H9 (cell line): ENCODE data around the gene ATP13A3. TPM values are rescaled to one million over a fixed set of nuclear protein-coding genes. Genes with fewer than 3 reads are reported as not detected.

Source experiments
- DNase-seq: peaks from one replicate; pipeline ENCODE4 v3.0.0-alpha.2; 2017
- H2AFZ ChIP-seq: one replicate; pipeline ENCODE4 v1.6.1; 2013; ENCODE audit warnings: mild to moderate bottlenecking, low read length, control low read depth, moderate library complexity
- H2AK5ac ChIP-seq: 2 replicates; pipeline ENCODE4 v1.6.1; 2013; ENCODE audit warnings: low read length, control low read depth, mixed read lengths; ENCODE audit not compliant: insufficient read length
- H2BK120ac ChIP-seq: one replicate; pipeline ENCODE4 v1.6.1; 2013; ENCODE audit warnings: low read depth, mild to moderate bottlenecking, low read length, control low read depth, inconsistent platforms; ENCODE audit not compliant: poor library complexity, severe bottlenecking
- H2BK12ac ChIP-seq: 2 replicates; pipeline ENCODE4 v1.6.1; 2013; ENCODE audit warnings: low read length, control low read depth, mixed read lengths, low read depth; ENCODE audit not compliant: insufficient read length
- H2BK15ac ChIP-seq: 2 replicates; pipeline ENCODE4 v1.6.1; 2013; ENCODE audit warnings: low read depth, low read length, control low read depth
- H2BK20ac ChIP-seq: one replicate; pipeline ENCODE4 v1.6.1; 2013; ENCODE audit warnings: low read depth, mild to moderate bottlenecking, low read length, control low read depth, inconsistent platforms; ENCODE audit not compliant: poor library complexity, severe bottlenecking
- H2BK5ac ChIP-seq: 2 replicates; pipeline ENCODE4 v1.6.1; 2013; ENCODE audit warnings: low read length, control low read depth, mixed read lengths; ENCODE audit not compliant: insufficient read length
- H3K14ac ChIP-seq: 2 replicates; pipeline ENCODE4 v1.6.1; 2013; ENCODE audit warnings: low read length, control low read depth; ENCODE audit not compliant: insufficient read depth
- H3K18ac ChIP-seq: 2 replicates; pipeline ENCODE4 v1.6.1; 2013; ENCODE audit warnings: low read depth, mild to moderate bottlenecking, mixed read lengths, low read length, control low read depth; ENCODE audit not compliant: insufficient read length
- H3K23ac ChIP-seq: 2 replicates; pipeline ENCODE4 v1.6.1; 2013; ENCODE audit warnings: low read length, control low read depth, mixed read lengths, low read depth; ENCODE audit not compliant: insufficient read length
- H3K23me2 ChIP-seq: 2 replicates; pipeline ENCODE4 v1.6.1; 2013; ENCODE audit warnings: low read depth, mild to moderate bottlenecking, mixed read lengths, low read length, control low read depth; ENCODE audit not compliant: insufficient read length, poor library complexity, severe bottlenecking
- H3K27ac ChIP-seq: 2 replicates; pipeline ENCODE4 v1.5.1; 2013; ENCODE audit warnings: low read length, control low read depth, mixed read lengths, low read depth; ENCODE audit not compliant: insufficient read length
- H3K27me3 ChIP-seq: 2 replicates; pipeline ENCODE4 v1.6.1; 2013; ENCODE audit warnings: low read length, control low read depth, inconsistent platforms; ENCODE audit not compliant: insufficient read depth
- H3K4ac ChIP-seq: 2 replicates; pipeline ENCODE4 v1.6.1; 2013; ENCODE audit warnings: low read depth, mild to moderate bottlenecking, control low read depth, inconsistent platforms, low read length, moderate library complexity
- H3K4me1 ChIP-seq: 2 replicates; pipeline ENCODE4 v1.6.1; 2013; ENCODE audit warnings: low read length, control low read depth, inconsistent platforms; ENCODE audit not compliant: insufficient read depth
- H3K4me2 ChIP-seq: 2 replicates; pipeline ENCODE4 v1.6.1; 2013; ENCODE audit warnings: low read length, control low read depth, mixed read lengths; ENCODE audit not compliant: insufficient read length, insufficient read depth
- H3K56ac ChIP-seq: 2 replicates; pipeline ENCODE4 v1.6.1; 2013; ENCODE audit warnings: low read depth, mild to moderate bottlenecking, mixed read lengths, low read length, control low read depth; ENCODE audit not compliant: insufficient read length
- H3K79me1 ChIP-seq: 2 replicates; pipeline ENCODE4 v1.6.1; 2013; ENCODE audit warnings: low read depth, mild to moderate bottlenecking, moderate library complexity, low read length, control low read depth, inconsistent platforms; ENCODE audit not compliant: insufficient read depth, poor library complexity, severe bottlenecking
- H3K79me2 ChIP-seq: 2 replicates; pipeline ENCODE4 v1.6.1; 2013; ENCODE audit warnings: low read length, control low read depth, inconsistent platforms; ENCODE audit not compliant: insufficient read depth
- H3K9ac ChIP-seq: 2 replicates; pipeline ENCODE4 v1.6.1; 2013; ENCODE audit warnings: low read length, control low read depth, mixed read lengths; ENCODE audit not compliant: insufficient read length; ENCODE audit errors: extremely low read depth
- H3K9me3 ChIP-seq: one replicate; pipeline ENCODE4 v1.6.1; 2013; ENCODE audit warnings: low read depth, low read length, inconsistent platforms; ENCODE audit not compliant: control insufficient read depth
- H3T11ph ChIP-seq: one replicate; pipeline ENCODE4 v1.6.1; 2013; ENCODE audit warnings: mild to moderate bottlenecking, low read length, control low read depth, inconsistent platforms
- H4K20me1 ChIP-seq: one replicate; pipeline ENCODE4 v1.6.1; 2013; ENCODE audit not compliant: control insufficient read depth, insufficient read length, insufficient read depth
- H4K5ac ChIP-seq: 2 replicates; pipeline ENCODE4 v1.6.1; 2013; ENCODE audit warnings: low read depth, mild to moderate bottlenecking, mixed read lengths, low read length, control low read depth; ENCODE audit not compliant: insufficient read length
- H4K8ac ChIP-seq: replicated peaks from 2 replicates; pipeline ENCODE4 v1.6.1; 2013; ENCODE audit warnings: low read length, control low read depth, mixed read lengths, low read depth; ENCODE audit not compliant: insufficient read length
- H4K91ac ChIP-seq: 2 replicates; pipeline ENCODE4 v1.6.1; 2013; ENCODE audit warnings: low read depth, mild to moderate bottlenecking, moderate library complexity, mixed read lengths, low read length, control low read depth; ENCODE audit not compliant: insufficient read length
- H3K27ac Mint-ChIP-seq, 3 experiments: 2 replicates in 2 of 3; 3 replicates in 1 of 3; pipeline ENCODE4 v1.8.0; 2020 to 2021; ENCODE audit warnings: mixed read lengths in 3 of 3, mild to moderate bottlenecking in 1 of 3, moderate library complexity in 1 of 3
- H3K27me3 Mint-ChIP-seq: 2 replicates; pipeline ENCODE4 v1.8.0; 2021; ENCODE audit warnings: low read depth, mild to moderate bottlenecking, moderate library complexity, mixed read lengths
- H3K36me3 Mint-ChIP-seq, 3 experiments: 2 replicates in 2 of 3; 3 replicates in 1 of 3; pipeline ENCODE4 v1.8.0; 2020 to 2021; ENCODE audit warnings: low read depth in 3 of 3, mixed read lengths in 3 of 3; ENCODE audit not compliant: insufficient read depth in 1 of 3
- H3K4me1 Mint-ChIP-seq, 2 experiments: 2 replicates each; pipeline ENCODE4 v1.8.0; 2020; ENCODE audit warnings: mixed read lengths in 2 of 2
- H3K4me3 Mint-ChIP-seq, 2 experiments: 2 replicates in 1 of 2; 3 replicates in 1 of 2; pipeline ENCODE4 v1.8.0; 2020 to 2021; ENCODE audit warnings: mild to moderate bottlenecking in 2 of 2, mixed read lengths in 2 of 2, moderate library complexity in 1 of 2
- H3K9me3 Mint-ChIP-seq, 2 experiments: 2 replicates in 1 of 2; 3 replicates in 1 of 2; pipeline ENCODE4 v1.8.0; 2020; ENCODE audit warnings: mild to moderate bottlenecking in 2 of 2, mixed read lengths in 2 of 2, moderate library complexity in 1 of 2
- WGBS: extraction: QIAGEN DNeasy Blood & Tissue Kit; methylation state at CpG from one replicate; pipeline ENCODE4 v1.1.7; 2013; ENCODE audit warnings: missing lambda C conversion rate, low lambda C conversion rate, mixed read lengths; ENCODE audit not compliant: insufficient read length; ENCODE audit errors: extremely low coverage; 5-methylcytosine and 5-hydroxymethylcytosine counted together
- total RNA-seq: library from RNA; stranded (reverse); gene quantifications from 2 replicates; pipeline ENCODE4 v1.2.1, GENCODE V29; 2021
- TF ChIP-seq, protein P1 (sequence below): fragments of 200-600 bp; sonication (generic); conservative IDR thresholded peaks from 3 replicates; pipeline ENCODE4 v1.8.0; 2021; ENCODE audit warnings: antibody characterized with exemption, mild to moderate bottlenecking

Gene ATP13A3
- total RNA-seq, 1 experiment from 2014 or later, result 78.5 TPM

DNA sequence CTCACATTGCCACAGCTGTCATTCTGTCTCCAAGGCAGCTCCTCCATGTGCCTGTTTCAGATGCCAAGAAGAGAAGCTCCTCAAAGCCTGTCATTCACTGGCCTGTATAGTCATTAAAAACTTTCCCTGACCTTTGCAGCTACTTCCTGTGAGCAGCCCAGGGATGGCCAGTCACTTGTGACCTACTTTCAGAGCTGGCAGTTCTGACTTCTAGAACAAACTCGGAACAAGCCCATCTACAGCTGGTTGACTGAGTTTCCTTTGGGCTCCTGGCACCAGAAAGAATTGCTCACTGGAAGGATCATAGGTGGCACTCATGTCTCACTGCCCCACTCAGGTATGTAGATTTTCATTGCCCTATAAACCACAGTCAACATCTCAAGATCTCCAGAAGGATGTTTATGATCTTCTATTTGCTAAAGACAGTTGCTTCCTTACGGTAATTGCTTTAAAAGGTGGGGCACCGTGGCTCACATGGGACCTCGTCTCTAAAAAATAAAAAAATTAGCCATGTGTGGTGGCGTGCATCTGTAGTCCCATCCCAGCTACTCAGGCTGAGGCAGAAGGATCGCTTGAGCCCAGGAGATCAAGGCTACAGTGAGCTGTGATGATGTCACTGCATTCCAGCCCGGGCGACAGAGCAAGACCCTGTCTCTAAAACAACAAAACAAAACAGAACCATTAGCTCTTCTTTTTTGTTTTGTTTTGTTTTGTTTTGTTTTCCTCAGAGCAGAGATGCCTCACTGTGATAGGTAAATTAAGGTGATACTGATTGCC, 11.2 kb upstream of the ATP13A3 start:
- no peak overlapping the region for H3K23ac ChIP-seq
- H4K5ac ChIP-seq, result no peak overlapping the region
- H4K91ac ChIP-seq, result no peak overlapping the region
- no peak overlapping the region for H3K9ac ChIP-seq
- no peaks in the 10 kb centered on the region for H3K23me2 ChIP-seq
- no peak overlapping the region for H3K14ac ChIP-seq
- H3K4me2 ChIP-seq, result no peak overlapping the region
- H2AK5ac ChIP-seq, result no peak overlapping the region
- no peaks in the 10 kb centered on the region for H3K9me3 Mint-ChIP-seq
- no peak overlapping the region for H2BK5ac ChIP-seq
- no peaks in the 10 kb centered on the region for H3K27me3 ChIP-seq
- 0 out of 7 replicates have a peak overlapping the region, but pooled peaks of 1 of the 3 experiments have one; percentile 28 for H3K27ac Mint-ChIP-seq
- H3K27me3 Mint-ChIP-seq, result no peaks in the 10 kb centered on the region
- no peak overlapping the region for H2BK120ac ChIP-seq
- H3K9me3 ChIP-seq, result no peaks in the 10 kb centered on the region
- H3K4me1 Mint-ChIP-seq, result peaks cover 10 to 11% of the 10 kb centered on the region in 2 experiments
- TF ChIP-seq, protein P1, sequence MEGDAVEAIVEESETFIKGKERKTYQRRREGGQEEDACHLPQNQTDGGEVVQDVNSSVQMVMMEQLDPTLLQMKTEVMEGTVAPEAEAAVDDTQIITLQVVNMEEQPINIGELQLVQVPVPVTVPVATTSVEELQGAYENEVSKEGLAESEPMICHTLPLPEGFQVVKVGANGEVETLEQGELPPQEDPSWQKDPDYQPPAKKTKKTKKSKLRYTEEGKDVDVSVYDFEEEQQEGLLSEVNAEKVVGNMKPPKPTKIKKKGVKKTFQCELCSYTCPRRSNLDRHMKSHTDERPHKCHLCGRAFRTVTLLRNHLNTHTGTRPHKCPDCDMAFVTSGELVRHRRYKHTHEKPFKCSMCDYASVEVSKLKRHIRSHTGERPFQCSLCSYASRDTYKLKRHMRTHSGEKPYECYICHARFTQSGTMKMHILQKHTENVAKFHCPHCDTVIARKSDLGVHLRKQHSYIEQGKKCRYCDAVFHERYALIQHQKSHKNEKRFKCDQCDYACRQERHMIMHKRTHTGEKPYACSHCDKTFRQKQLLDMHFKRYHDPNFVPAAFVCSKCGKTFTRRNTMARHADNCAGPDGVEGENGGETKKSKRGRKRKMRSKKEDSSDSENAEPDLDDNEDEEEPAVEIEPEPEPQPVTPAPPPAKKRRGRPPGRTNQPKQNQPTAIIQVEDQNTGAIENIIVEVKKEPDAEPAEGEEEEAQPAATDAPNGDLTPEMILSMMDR, result no peak
- DNase-seq, result peak; percentile 46
- H3K4ac ChIP-seq, result no peak overlapping the region
- no peaks in the 10 kb centered on the region for H3K79me1 ChIP-seq
- no peak overlapping the region for H2AFZ ChIP-seq
- no peak overlapping the region for H2BK20ac ChIP-seq
- no peaks in the 10 kb centered on the region for H3K79me2 ChIP-seq
- H2BK12ac ChIP-seq, result no peak overlapping the region
- no peak overlapping the region for H3K27ac ChIP-seq
- H4K8ac ChIP-seq, result no peak overlapping the region
- no peaks in the 10 kb centered on the region for H4K20me1 ChIP-seq
- WGBS, result no CpG with 5 or more reads among the region's 8 CpGs
- no peak overlapping the region for H3K4me3 Mint-ChIP-seq
- H2BK15ac ChIP-seq, result no peak overlapping the region
- H3T11ph ChIP-seq, result no peak overlapping the region
- no peaks in the 10 kb centered on the region for H3K36me3 Mint-ChIP-seq
- peaks cover 3% of the 10 kb centered on the region; the same call in 1 of the 2 replicates for H3K4me1 ChIP-seq
- no peak overlapping the region for H3K18ac ChIP-seq
- no peak overlapping the region for H3K56ac ChIP-seq
